OCI-LY1 (cell line): Measurements from ENCODE around the gene B3GLCT.
"Not testable (repeated sequence)": the region's sequence is repeated elsewhere in the genome, so short reads cannot be mapped to it uniquely, and the experiment has no call there.

Source experiments
- H2AFZ ChIP-seq: fragments of 200-600 bp; sonication (generic), shearing (Covaris generic); 2 replicates; pipeline ENCODE4 v1.6.0; 2014; ENCODE audit warnings: antibody characterized with exemption, mild to moderate bottlenecking, low read length
- H3F3A ChIP-seq: fragments of 200-600 bp; sonication (generic), shearing (Covaris generic); 2 replicates; pipeline ENCODE4 v1.6.0; 2014; ENCODE audit warnings: mild to moderate bottlenecking, antibody characterized with exemption, low read length, moderate library complexity; ENCODE audit not compliant: insufficient read depth
- H3K27ac ChIP-seq: fragments of 200-600 bp; sonication (generic); 2 replicates; pipeline ENCODE4 v1.5.1; 2014; ENCODE audit warnings: low read length, mixed run types, mild to moderate bottlenecking, low read depth; ENCODE audit not compliant: poor library complexity, severe bottlenecking
- H3K27me3 ChIP-seq: fragments of 200-600 bp; sonication (generic); 2 replicates; pipeline ENCODE4 v1.6.0; 2014; ENCODE audit warnings: antibody characterized with exemption, mild to moderate bottlenecking, low read length, moderate library complexity; ENCODE audit not compliant: insufficient read depth
- H3K36me3 ChIP-seq: fragments of 200-600 bp; sonication (generic); 2 replicates; pipeline ENCODE4 v1.6.1; 2014; ENCODE audit warnings: mild to moderate bottlenecking, antibody characterized with exemption, low read length, moderate library complexity, mixed read lengths; ENCODE audit not compliant: insufficient read depth
- H3K4me1 ChIP-seq: fragments of 200-600 bp; sonication (generic); 2 replicates; pipeline ENCODE4 v1.5.1; 2014; ENCODE audit warnings: mild to moderate bottlenecking, low read length, moderate library complexity; ENCODE audit not compliant: insufficient read depth, severe bottlenecking
- H3K4me2 ChIP-seq: fragments of 200-600 bp; sonication (generic), shearing (Covaris generic); 2 replicates; pipeline ENCODE4 v1.6.1; 2014; ENCODE audit warnings: low read length
- H3K4me3 ChIP-seq: fragments of 200-600 bp; sonication (generic); 2 replicates; pipeline ENCODE4 v1.5.1; 2014; ENCODE audit warnings: low read length, low read depth, mild to moderate bottlenecking, mixed read lengths; ENCODE audit not compliant: poor library complexity, severe bottlenecking
- H3K79me2 ChIP-seq: fragments of 200-600 bp; shearing (Covaris generic); 2 replicates; pipeline ENCODE4 v1.6.1; 2016; ENCODE audit warnings: mixed run types, low read length, mixed read lengths; ENCODE audit not compliant: insufficient read depth
- H3K9ac ChIP-seq: fragments of 200-600 bp; sonication (generic), shearing (Covaris generic); 2 replicates; pipeline ENCODE4 v1.6.1; 2014; ENCODE audit warnings: mild to moderate bottlenecking, low read length, mixed read lengths
- H3K9me2 ChIP-seq: fragments of 200-600 bp; sonication (generic), shearing (Covaris generic); 2 replicates; pipeline ENCODE4 v1.6.1; 2014; ENCODE audit warnings: low read depth, mild to moderate bottlenecking, low read length, mixed read lengths
- H3K9me3 ChIP-seq: fragments of 200-600 bp; shearing (Covaris generic); 2 replicates; pipeline ENCODE4 v1.6.1; 2014; ENCODE audit warnings: low read length, mixed read lengths
- H4K20me1 ChIP-seq: fragments of 200-600 bp; sonication (generic), shearing (Covaris generic); 2 replicates; pipeline ENCODE4 v1.6.0; 2016; ENCODE audit warnings: mild to moderate bottlenecking, low read length; ENCODE audit not compliant: insufficient read depth
- EZH2 ChIP-seq: fragments of 200-600 bp; sonication (generic), shearing (Covaris generic); IDR thresholded peaks from 2 replicates; pipeline ENCODE4 v1.8.0; 2017; ENCODE audit warnings: borderline replicate concordance, mixed run types, mild to moderate bottlenecking, antibody characterized with exemption, low read length, moderate library complexity, mixed read lengths
- TF ChIP-seq, protein P1 (sequence below): fragments of 200-600 bp; sonication (generic), shearing (Covaris generic); IDR thresholded peaks from 2 replicates; pipeline ENCODE4 v1.5.1; 2017; ENCODE audit warnings: mild to moderate bottlenecking, antibody characterized with exemption, low read length, moderate library complexity, mixed read lengths

Gene B3GLCT

GRCh38 chr13:31172001-31172400, 27.8 kb upstream of the B3GLCT start:
- H3K36me3 ChIP-seq: no peaks in the 10 kb centered on the region
- no peak overlapping the region for H3K4me2 ChIP-seq
- no peak overlapping the region for H2AFZ ChIP-seq
- no peak overlapping the region for H3K27ac ChIP-seq
- no peak overlapping the region for H3K9ac ChIP-seq
- H3K9me3 ChIP-seq: no peaks in the 10 kb centered on the region
- H3K4me1 ChIP-seq: no peaks in the 10 kb centered on the region
- no peaks in the 10 kb centered on the region for H3K79me2 ChIP-seq
- no peaks in the 10 kb centered on the region for H4K20me1 ChIP-seq
- no peak overlapping the region for H3K4me3 ChIP-seq
- H3K27me3 ChIP-seq: no peaks in the 10 kb centered on the region
- no peaks in the 10 kb centered on the region for H3K9me2 ChIP-seq
- TF ChIP-seq, protein P1, sequence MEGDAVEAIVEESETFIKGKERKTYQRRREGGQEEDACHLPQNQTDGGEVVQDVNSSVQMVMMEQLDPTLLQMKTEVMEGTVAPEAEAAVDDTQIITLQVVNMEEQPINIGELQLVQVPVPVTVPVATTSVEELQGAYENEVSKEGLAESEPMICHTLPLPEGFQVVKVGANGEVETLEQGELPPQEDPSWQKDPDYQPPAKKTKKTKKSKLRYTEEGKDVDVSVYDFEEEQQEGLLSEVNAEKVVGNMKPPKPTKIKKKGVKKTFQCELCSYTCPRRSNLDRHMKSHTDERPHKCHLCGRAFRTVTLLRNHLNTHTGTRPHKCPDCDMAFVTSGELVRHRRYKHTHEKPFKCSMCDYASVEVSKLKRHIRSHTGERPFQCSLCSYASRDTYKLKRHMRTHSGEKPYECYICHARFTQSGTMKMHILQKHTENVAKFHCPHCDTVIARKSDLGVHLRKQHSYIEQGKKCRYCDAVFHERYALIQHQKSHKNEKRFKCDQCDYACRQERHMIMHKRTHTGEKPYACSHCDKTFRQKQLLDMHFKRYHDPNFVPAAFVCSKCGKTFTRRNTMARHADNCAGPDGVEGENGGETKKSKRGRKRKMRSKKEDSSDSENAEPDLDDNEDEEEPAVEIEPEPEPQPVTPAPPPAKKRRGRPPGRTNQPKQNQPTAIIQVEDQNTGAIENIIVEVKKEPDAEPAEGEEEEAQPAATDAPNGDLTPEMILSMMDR: no peak
- no peak for TF ChIP-seq EZH2
- H3F3A ChIP-seq: no peaks in the 10 kb centered on the region

- H4K20me1 ChIP-seq: no peaks in the 10 kb centered on the region
- no peak overlapping the region for H3K27ac ChIP-seq
- H3K36me3 ChIP-seq: no peaks in the 10 kb centered on the region
- H3K4me2 ChIP-seq: no peak overlapping the region
- H3F3A ChIP-seq: no peaks in the 10 kb centered on the region
- H3K79me2 ChIP-seq: no peaks in the 10 kb centered on the region
- H3K4me3 ChIP-seq: no peak overlapping the region
- no peak overlapping the region for H3K9ac ChIP-seq
- no peaks in the 10 kb centered on the region for H3K4me1 ChIP-seq
- no peaks in the 10 kb centered on the region for H3K27me3 ChIP-seq
- H3K9me2 ChIP-seq: no peaks in the 10 kb centered on the region
- no peak for TF ChIP-seq EZH2
- H2AFZ ChIP-seq: no peak overlapping the region
- H3K9me3 ChIP-seq: no peaks in the 10 kb centered on the region
These were observed 27.2 kb upstream of the B3GLCT start for GRCh38 chr13:31172535-31172934.

- H3K9ac ChIP-seq: no peak overlapping the region
- no peak overlapping the region for H2AFZ ChIP-seq
- no peaks in the 10 kb centered on the region for H3K9me2 ChIP-seq
- H3K27me3 ChIP-seq: no peaks in the 10 kb centered on the region
- no peaks in the 10 kb centered on the region for H3K9me3 ChIP-seq
- H4K20me1 ChIP-seq: no peaks in the 10 kb centered on the region
- H3K4me1 ChIP-seq: no peaks in the 10 kb centered on the region
- H3F3A ChIP-seq: no peaks in the 10 kb centered on the region
- H3K36me3 ChIP-seq: no peaks in the 10 kb centered on the region
- TF ChIP-seq EZH2: no peak
- TF ChIP-seq, protein P1: no peak
- no peak overlapping the region for H3K4me3 ChIP-seq
- H3K27ac ChIP-seq: no peak overlapping the region
- H3K4me2 ChIP-seq: no peak overlapping the region
- H3K79me2 ChIP-seq: no peaks in the 10 kb centered on the region
These were observed 25.8 kb upstream of the B3GLCT start for GRCh38 chr13:31174018-31174417.

- H3K9me2 ChIP-seq: no peaks in the 10 kb centered on the region
- no peaks in the 10 kb centered on the region for H3F3A ChIP-seq
- H3K9me3 ChIP-seq: no peaks in the 10 kb centered on the region
- H3K4me1 ChIP-seq: no peaks in the 10 kb centered on the region
- TF ChIP-seq EZH2: no peak
- TF ChIP-seq, protein P1: no peak
- no peaks in the 10 kb centered on the region for H4K20me1 ChIP-seq
- no peak overlapping the region for H3K4me3 ChIP-seq
- H2AFZ ChIP-seq: no peak overlapping the region
- no peak overlapping the region for H3K27ac ChIP-seq
- no peak overlapping the region for H3K4me2 ChIP-seq
- no peaks in the 10 kb centered on the region for H3K36me3 ChIP-seq
- no peak overlapping the region for H3K9ac ChIP-seq
- H3K27me3 ChIP-seq: no peaks in the 10 kb centered on the region
- H3K79me2 ChIP-seq: no peaks in the 10 kb centered on the region
These were observed 23.8 kb upstream of the B3GLCT start for GRCh38 chr13:31175847-31176532.

- not testable (repeated sequence) for H3K9ac ChIP-seq, H2AFZ ChIP-seq, H3F3A ChIP-seq, H3K27ac ChIP-seq, H3K36me3 ChIP-seq, H3K9me2 ChIP-seq, H3K79me2 ChIP-seq, H3K27me3 ChIP-seq, H3K4me3 ChIP-seq, H3K9me3 ChIP-seq, H3K4me2 ChIP-seq, H4K20me1 ChIP-seq, H3K4me1 ChIP-seq
These were observed 21.8 kb upstream of the B3GLCT start for GRCh38 chr13:31177813-31178495.
